ENCODE data around the gene SLC17A1.
"Not testable (repeated sequence)": the region's sequence is repeated elsewhere in the genome, so short reads cannot be mapped to it uniquely, and the experiment has no call there.

Gene SLC17A1

GRCh38 chr6:25755483-25755882, 76.4 kb downstream of the SLC17A1 start:
- no peak for DNase-seq

GRCh38 chr6:25754535-25754934, 77.3 kb downstream of the SLC17A1 start, which contains the start of gene SLC17A4:
Gene SLC17A4, plus strand, starts transcription at chr6:25754742. Its CDS starts 7,221 bp downstream, at chr6:25761963.
- no peak for DNase-seq

- DNase-seq, result no peak
Measured at GRCh38 chr6:25753079-25753478, 78.8 kb downstream of the SLC17A1 start.

- DNase-seq, result no peak
Measured at GRCh38 chr6:25750906-25751305, 80.9 kb downstream of the SLC17A1 start.

- DNase-seq, result no peak
Measured at GRCh38 chr6:25749837-25750236, 82.0 kb downstream of the SLC17A1 start.

GRCh38 chr6:25748601-25749517, 83.0 kb downstream of the SLC17A1 start:
- DNase-seq, result not testable (repeated sequence)

- DNase-seq, result no peak
Measured at GRCh38 chr6:25748049-25748448, 83.8 kb downstream of the SLC17A1 start.

- no peak for DNase-seq
Measured at GRCh38 chr6:25747477-25747876, 84.4 kb downstream of the SLC17A1 start.

GRCh38 chr6:25746968-25747367, 84.9 kb downstream of the SLC17A1 start:
- DNase-seq, result no peak

- no peak for DNase-seq
Measured at GRCh38 chr6:25745836-25746235, 86.0 kb downstream of the SLC17A1 start.

GRCh38 chr6:25743868-25744267, 88.0 kb downstream of the SLC17A1 start:
- no peak for DNase-seq

GRCh38 chr6:25735261-25735660, 96.6 kb downstream of the SLC17A1 start:
- no peak for DNase-seq

Measured in stimulated activated CD4-positive, alpha-beta T cell treated with anti-CD3 and anti-CD28 coated beads, Interleukin-1b, Interleukin-23, amount 100 ng/mL, for 48 hours (primary cell).